ENCODE measurements around the gene SLC35E1. TPM values are rescaled to one million over a fixed set of nuclear protein-coding genes. Genes with fewer than 3 reads are reported as not detected.
A peak's percentile ranks its signal among the peaks of the same experiment; 100 is the strongest.

The SLC35E1 gene
- total RNA-seq, 6 experiments from 2014 or later, result 17.2 to 27.4 (median 20.1) TPM

- Histone ChIP-seq H3K9me3 (no peaks in the 10 kb centered on the region), H3K36me3 (peaks cover 0 to 4% (median under 1%) of the 10 kb centered on the region in 4 donors), H3K27me3 (no peaks in the 10 kb centered on the region), H3K27ac (no peak overlapping the region), H3K4me1 (peaks cover 0 to 22% (median 3%) of the 10 kb centered on the region in 4 donors), H3K4me3 (no peak overlapping the region)
- 40% methylated on average over 2 of the region's 6 CpGs for WGBS (ENCODE audit: insufficient coverage, low coverage, low lambda C conversion rate, missing lambda C conversion rate)
- no peak for TF ChIP-seq CTCF (IDR thresholded peaks at IDR 0.05)
- no peak for TF ChIP-seq POLR2A (IDR thresholded peaks at IDR 0.05)
- intact Hi-C loops (cut with DNase I), result no loop called here
- DNase-seq (no peak), ATAC-seq (peak in 3 of 4 donors; percentile 13 to 32 (median 26))
These were observed 9.7 kb upstream of the SLC35E1 start for GRCh38 chr19:16581971-16582343.

- H3K9me3 ChIP-seq, result no peaks in the 10 kb centered on the region
- 85% methylated on average over 5 of the region's 12 CpGs for WGBS (ENCODE audit: insufficient coverage, low coverage, low lambda C conversion rate, missing lambda C conversion rate)
- no peak for TF ChIP-seq CTCF (IDR thresholded peaks at IDR 0.05)
- TF ChIP-seq POLR2A (IDR thresholded peaks at IDR 0.05), result no peak
- H3K4me1 ChIP-seq, result peaks cover 0 to 28% (median 3%) of the 10 kb centered on the region in 4 donors
- no peaks in the 10 kb centered on the region for H3K27me3 ChIP-seq
- peaks cover 0 to 5% (median 2%) of the 10 kb centered on the region in 4 donors for H3K36me3 ChIP-seq
- H3K4me3 ChIP-seq, result no peak overlapping the region
- intact Hi-C loops (cut with DNase I), result no loop called here
- ATAC-seq, result no peak
- no peak overlapping the region for H3K27ac ChIP-seq
- DNase-seq, result no peak
These were observed 9.1 kb upstream of the SLC35E1 start for GRCh38 chr19:16581145-16581970.

DNA sequence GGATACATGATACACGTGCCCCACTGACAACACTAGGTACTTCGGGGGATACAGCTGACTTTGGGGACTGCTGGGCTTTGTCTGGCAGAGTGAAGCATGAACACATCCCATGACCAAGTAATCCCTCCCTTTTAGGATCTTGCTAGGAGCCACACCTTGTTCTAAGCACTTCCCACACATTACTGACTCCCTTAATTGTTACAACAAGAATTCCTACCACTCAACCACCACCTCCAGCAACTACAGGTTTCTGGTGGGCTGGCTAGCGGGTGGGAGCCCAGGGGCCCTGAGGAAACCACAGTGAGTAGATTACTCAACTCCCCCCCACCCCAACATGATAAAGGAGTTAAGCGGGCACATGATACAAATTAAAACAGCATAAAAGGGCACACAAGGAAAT lies 7.2 kb upstream of the SLC35E1 start:
- ATAC-seq (no peak), DNase-seq (no peak)
- intact Hi-C loops (cut with DNase I), result no loop called here
- Histone ChIP-seq H3K4me1 (peaks cover 0 to 38% (median 12%) of the 10 kb centered on the region in 4 donors), H3K9me3 (no peaks in the 10 kb centered on the region), H3K4me3 (no peak overlapping the region), H3K27me3 (no peaks in the 10 kb centered on the region), H3K36me3 (peaks cover 0 to 5% (median 2%) of the 10 kb centered on the region in 4 donors), H3K27ac (no peak overlapping the region)
- TF ChIP-seq POLR2A (IDR thresholded peaks at IDR 0.05), result no peak
- 42% methylated on average over 2 of the region's 4 CpGs for WGBS (ENCODE audit: insufficient coverage, low coverage, low lambda C conversion rate, missing lambda C conversion rate)

- TF ChIP-seq POLR2A (IDR thresholded peaks at IDR 0.05) (no peak), CTCF (IDR thresholded peaks at IDR 0.05) (no peak)
- H3K27ac ChIP-seq, result no peak overlapping the region
- peaks cover 0 to 5% (median 2%) of the 10 kb centered on the region in 4 donors for H3K36me3 ChIP-seq
- intact Hi-C loops (cut with DNase I), result no loop called here
- no peak overlapping the region for H3K4me3 ChIP-seq
- DNase-seq (no peak), ATAC-seq (no peak)
- peaks cover 0 to 42% (median 19%) of the 10 kb centered on the region in 4 donors for H3K4me1 ChIP-seq
- WGBS (ENCODE audit: insufficient coverage, low coverage, low lambda C conversion rate, missing lambda C conversion rate), result no CpG with 5 or more reads among the region's 17 CpGs
- no peaks in the 10 kb centered on the region for H3K27me3 ChIP-seq
- no peaks in the 10 kb centered on the region for H3K9me3 ChIP-seq
These were observed 5.3 kb upstream of the SLC35E1 start for GRCh38 chr19:16577531-16577985.

All from right lobe of liver (tissue), 6 donors.